Panc1 (cell line): ENCODE measurements around the gene GABRD. TPM values are rescaled to one million over a fixed set of nuclear protein-coding genes. Genes with fewer than 3 reads are reported as not detected.

ENCODE experiments used
- ATAC-seq: fragments of 200-7000 bp; cut with Tn5 transposase; 2 replicates; pipeline ENCODE4 v1.9.1; 2020; ENCODE audit warnings: mild to moderate bottlenecking, moderate library complexity
- BruUV-seq: library from RNA; stranded (reverse); fragments of 400-500 nt; replicated peaks from 2 replicates; lab custom pipeline; 2021; lab: Mats Ljungman, UMichigan
- CTCF ChIA-PET: fragments of 300-600 bp; sonication (Branson Sonifier 250); formaldehyde crosslinking; loops from one replicate; lab custom pipeline; 2022; ENCODE audit warnings: antibody characterized with exemption; lab: Charles Lee
- POLR2A ChIA-PET: fragments of 300-600 bp; sonication (Branson Sonifier 250); formaldehyde crosslinking; loops from one replicate; lab custom pipeline; 2022; ENCODE audit warnings: antibody characterized with exemption; lab: Charles Lee
- DNase-seq: peaks from one replicate; pipeline ENCODE4 v3.0.0-alpha.2; 2010; ENCODE audit warnings: low read depth, low spot score
- H3K27ac ChIP-seq: 2 replicates; pipeline ENCODE4 v1.5.1; 2011; ENCODE audit warnings: mild to moderate bottlenecking, low read length, inconsistent platforms
- H3K27me3 ChIP-seq: fragments of 200-500 bp; sonication (Bioruptor generic); 2 replicates; pipeline ENCODE4 v1.6.0; 2014; ENCODE audit warnings: low read length, inconsistent platforms; ENCODE audit not compliant: control insufficient read depth, insufficient read depth
- H3K36me3 ChIP-seq: fragments of 200-500 bp; sonication (Bioruptor generic); 2 replicates; pipeline ENCODE4 v1.5.1; 2014; ENCODE audit warnings: inconsistent platforms, mild to moderate bottlenecking, low read length, moderate library complexity; ENCODE audit not compliant: control insufficient read depth, insufficient read depth
- H3K4me1 ChIP-seq: 2 replicates; pipeline ENCODE4 v1.5.1; 2011; ENCODE audit warnings: inconsistent platforms, mild to moderate bottlenecking, low read length, moderate library complexity; ENCODE audit not compliant: control insufficient read depth, insufficient read depth
- H3K4me3 ChIP-seq, 2 experiments: 2 replicates each; pipeline ENCODE4 v1.5.1; 2011 to 2012; ENCODE audit warnings: low read depth in 2 of 2, low read length in 2 of 2, mild to moderate bottlenecking in 2 of 2, inconsistent platforms in 1 of 2, moderate library complexity in 1 of 2
- H3K9me3 ChIP-seq: fragments of 200-500 bp; sonication (Bioruptor generic); 2 replicates; pipeline ENCODE4 v1.5.1; 2014; ENCODE audit warnings: low read depth, mild to moderate bottlenecking, inconsistent platforms, low read length, moderate library complexity; ENCODE audit not compliant: control insufficient read depth, insufficient read depth
- CTCF ChIP-seq: fragments of 450-650 bp; IDR thresholded peaks from 2 replicates; pipeline ENCODE4 v1.5.1; 2017; ENCODE audit warnings: mild to moderate bottlenecking
- POLR2AphosphoS5 ChIP-seq: IDR thresholded peaks from 2 replicates; pipeline ENCODE4 v1.6.1; 2012; ENCODE audit warnings: mild to moderate bottlenecking, low read depth, low read length, moderate library complexity
- SIN3A ChIP-seq: IDR thresholded peaks from 2 replicates; pipeline ENCODE4 v1.6.1; 2012; ENCODE audit warnings: low read depth, mild to moderate bottlenecking, low read length, moderate library complexity, borderline replicate concordance; ENCODE audit not compliant: insufficient read depth
- TCF7L2 ChIP-seq: IDR thresholded peaks from 2 replicates; pipeline ENCODE4 v1.6.1; 2011; ENCODE audit warnings: mild to moderate bottlenecking, low read depth, low read length, inconsistent platforms
- in situ Hi-C: cut with HindIII; loops from 2 replicates; pipeline ENCODE4 v1.10.0; 2016; ENCODE audit warnings: low sequenced_read_pairs, low pct_unique_long_range_greater_than_20kb
- intact Hi-C: fragments of 100-400 bp; cut with micrococcal nuclease; formaldehyde crosslinking; loops from one replicate; pipeline ENCODE4 v1.10.0; 2022; ENCODE audit not compliant: unreplicated experiment
- total RNA-seq: library from RNA; stranded (reverse); gene quantifications from one replicate; pipeline ENCODE4 v1.2.1, GENCODE V29; 2021; ENCODE audit not compliant: unreplicated experiment
- TF ChIP-seq, protein P1 (sequence below), 2 experiments: IDR thresholded peaks; 2 replicates each; pipeline ENCODE4 v1.6.1; 2011 to 2012; ENCODE audit warnings: low read depth in 2 of 2, control low read depth in 1 of 2, low read length in 1 of 2, mild to moderate bottlenecking in 1 of 2, moderate library complexity in 1 of 2; ENCODE audit not compliant: insufficient read depth in 1 of 2

Gene GABRD
- total RNA-seq, 1 experiment from 2014 or later, result 3.0 TPM

DNA sequence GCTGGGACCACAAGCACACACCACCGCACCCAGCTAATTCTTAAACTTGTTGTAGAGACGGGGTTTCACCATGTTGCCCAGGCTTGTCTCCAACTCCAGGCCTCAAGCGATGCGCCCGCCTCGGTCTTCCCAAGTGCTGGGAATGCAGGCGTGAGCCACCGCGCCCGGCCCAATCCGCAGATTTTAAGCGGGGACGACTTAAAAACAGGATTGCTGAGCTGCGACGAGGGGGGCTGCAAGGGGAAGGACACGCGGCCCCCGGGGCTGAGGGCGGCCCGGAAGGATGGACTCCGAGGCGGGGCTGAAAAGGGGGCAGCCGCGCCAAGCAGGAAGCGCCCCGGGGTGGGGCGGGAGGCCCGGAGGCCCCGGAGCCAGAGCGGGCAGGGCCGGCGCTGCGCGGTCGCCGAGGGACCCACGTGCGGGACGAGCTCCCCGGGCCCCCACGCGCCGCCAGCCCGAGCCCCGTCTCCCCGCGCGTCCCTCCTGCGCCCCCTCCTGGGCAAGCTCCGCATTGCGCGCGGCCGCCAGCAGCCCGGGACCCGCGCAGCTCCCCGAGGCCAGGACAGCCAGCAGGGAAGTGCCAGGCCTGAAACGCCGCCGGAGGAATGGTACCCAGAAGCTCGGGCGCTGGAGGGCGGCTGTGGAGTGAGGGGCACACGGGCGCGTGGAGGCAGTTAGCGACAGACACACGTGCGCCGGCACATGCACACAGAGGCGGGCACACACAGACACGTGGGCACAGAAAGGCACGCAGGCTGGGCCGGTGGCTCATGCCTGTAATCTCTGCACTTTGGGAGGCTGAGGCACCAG, 25.6 kb downstream of the GABRD start:
- peak; percentile 69 for ATAC-seq
- H3K9me3 ChIP-seq, result no peaks in the 10 kb centered on the region
- peaks cover 4% of the 10 kb centered on the region; the same call in 1 of the 2 replicates for H3K4me1 ChIP-seq
- POLR2A ChIA-PET, result interaction anchor here (0.9 kb wide), 1 partner anchor 98 kb away, joined by 3 read pairs; no protein-coding TSS in a partner anchor
- H3K27me3 ChIP-seq, result no peaks in the 10 kb centered on the region
- H3K36me3 ChIP-seq, result no peaks in the 10 kb centered on the region
- TF ChIP-seq TCF7L2, result no peak
- TF ChIP-seq POLR2AphosphoS5, result no peak
- peak; percentile 99 for TF ChIP-seq CTCF
- TF ChIP-seq SIN3A, result no peak
- TF ChIP-seq, protein P1, sequence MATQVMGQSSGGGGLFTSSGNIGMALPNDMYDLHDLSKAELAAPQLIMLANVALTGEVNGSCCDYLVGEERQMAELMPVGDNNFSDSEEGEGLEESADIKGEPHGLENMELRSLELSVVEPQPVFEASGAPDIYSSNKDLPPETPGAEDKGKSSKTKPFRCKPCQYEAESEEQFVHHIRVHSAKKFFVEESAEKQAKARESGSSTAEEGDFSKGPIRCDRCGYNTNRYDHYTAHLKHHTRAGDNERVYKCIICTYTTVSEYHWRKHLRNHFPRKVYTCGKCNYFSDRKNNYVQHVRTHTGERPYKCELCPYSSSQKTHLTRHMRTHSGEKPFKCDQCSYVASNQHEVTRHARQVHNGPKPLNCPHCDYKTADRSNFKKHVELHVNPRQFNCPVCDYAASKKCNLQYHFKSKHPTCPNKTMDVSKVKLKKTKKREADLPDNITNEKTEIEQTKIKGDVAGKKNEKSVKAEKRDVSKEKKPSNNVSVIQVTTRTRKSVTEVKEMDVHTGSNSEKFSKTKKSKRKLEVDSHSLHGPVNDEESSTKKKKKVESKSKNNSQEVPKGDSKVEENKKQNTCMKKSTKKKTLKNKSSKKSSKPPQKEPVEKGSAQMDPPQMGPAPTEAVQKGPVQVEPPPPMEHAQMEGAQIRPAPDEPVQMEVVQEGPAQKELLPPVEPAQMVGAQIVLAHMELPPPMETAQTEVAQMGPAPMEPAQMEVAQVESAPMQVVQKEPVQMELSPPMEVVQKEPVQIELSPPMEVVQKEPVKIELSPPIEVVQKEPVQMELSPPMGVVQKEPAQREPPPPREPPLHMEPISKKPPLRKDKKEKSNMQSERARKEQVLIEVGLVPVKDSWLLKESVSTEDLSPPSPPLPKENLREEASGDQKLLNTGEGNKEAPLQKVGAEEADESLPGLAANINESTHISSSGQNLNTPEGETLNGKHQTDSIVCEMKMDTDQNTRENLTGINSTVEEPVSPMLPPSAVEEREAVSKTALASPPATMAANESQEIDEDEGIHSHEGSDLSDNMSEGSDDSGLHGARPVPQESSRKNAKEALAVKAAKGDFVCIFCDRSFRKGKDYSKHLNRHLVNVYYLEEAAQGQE (IDR thresholded peaks at IDR 0.05; ENCODE audit: insufficient read depth in 1 of 2, low read depth in 2 of 2, low read length in 1 of 2), result no peak
- intact Hi-C loops (loop anchor here (2.0 to 5.0 kb wide), 2 partner anchors 84 to 102 kb away; no protein-coding TSS in a partner anchor), in situ Hi-C loops (no loop called here)
- DNase-seq, result no peak
- no peak overlapping the region for H3K27ac ChIP-seq
- CTCF ChIA-PET, result interaction anchor here (0.7 to 1.5 kb wide), 11 partner anchors 9 to 116 kb away, joined by 3 to 31 read pairs (median 3); no protein-coding TSS in a partner anchor
- H3K4me3 ChIP-seq, result peak overlapping the region; percentile 30 to 41
- no TSS peak for BruUV-seq

DNA sequence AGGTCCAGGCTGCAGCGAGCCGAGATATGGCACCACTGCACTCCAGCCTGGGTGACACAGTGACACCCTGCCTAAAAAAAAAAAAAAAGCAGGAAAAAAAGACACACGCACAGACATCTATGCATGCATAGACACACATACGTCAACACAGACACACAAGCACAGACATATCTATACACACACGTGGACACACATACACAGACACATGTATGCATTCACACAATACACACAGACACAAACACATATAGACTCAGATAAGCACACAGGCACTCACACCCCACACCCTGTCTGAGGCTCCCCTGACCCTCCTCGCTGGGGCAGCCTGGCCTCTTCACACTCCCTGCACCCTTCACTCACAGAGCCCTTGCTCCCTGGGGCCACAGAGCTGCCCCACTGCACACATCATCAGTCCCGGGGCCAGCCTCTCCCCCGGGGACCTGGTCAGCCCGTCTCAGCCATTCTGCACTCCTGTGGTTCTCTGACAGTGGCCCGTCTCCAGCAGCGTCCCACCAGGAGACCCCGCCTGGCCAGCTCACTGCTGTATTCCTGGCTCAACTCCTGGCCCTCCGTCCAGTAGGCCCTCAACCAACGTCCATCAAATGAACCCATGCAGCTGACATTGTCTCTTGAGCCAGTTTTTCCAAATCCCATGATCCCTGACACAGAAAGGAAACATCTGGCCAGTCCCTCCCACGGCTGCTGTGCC, 26.5 kb downstream of the GABRD start:
- BruUV-seq, result no TSS peak
- H3K27ac ChIP-seq, result no peak overlapping the region
- no peaks in the 10 kb centered on the region; the same call in 1 of the 2 replicates for H3K36me3 ChIP-seq
- ATAC-seq (no peak), DNase-seq (no peak)
- TF ChIP-seq SIN3A (no peak), POLR2AphosphoS5 (no peak)
- no peaks in the 10 kb centered on the region for H3K9me3 ChIP-seq
- intact Hi-C loops, result loop anchor here (2.0 to 5.0 kb wide), 2 partner anchors 85 to 103 kb away; no protein-coding TSS in a partner anchor
- peaks cover 4% of the 10 kb centered on the region; the same call in 1 of the 2 replicates for H3K4me1 ChIP-seq
- POLR2A ChIA-PET, result interaction anchor here (0.9 kb wide), 1 partner anchor 99 kb away, joined by 3 read pairs; no protein-coding TSS in a partner anchor
- CTCF ChIA-PET, result interaction anchor here (0.8 to 1.5 kb wide), 7 partner anchors 10 to 102 kb away, joined by 3 to 31 read pairs (median 6); no protein-coding TSS in a partner anchor
- no peak overlapping the region for H3K4me3 ChIP-seq
- H3K27me3 ChIP-seq, result no peaks in the 10 kb centered on the region
- in situ Hi-C loops, result no loop called here
